Astrocyte of the spinal cord (primary cell): ENCODE results near the gene SEC14L2.

Experiments
- DNase-seq: peaks from one replicate; pipeline ENCODE4 v3.0.0; 2011; ENCODE audit warnings: low read depth, low spot score
- H3K4me3 ChIP-seq: 2 replicates; pipeline ENCODE4 v1.5.1; 2011; ENCODE audit warnings: low read depth, mild to moderate bottlenecking, low read length, moderate library complexity
- CTCF ChIP-seq: IDR thresholded peaks from 2 replicates; pipeline ENCODE4 v1.5.1; 2012; ENCODE audit warnings: low read depth, mild to moderate bottlenecking, low read length, inconsistent platforms
- in situ Hi-C: cut with HindIII; loops from 2 replicates; pipeline ENCODE4 v1.10.0; 2017; ENCODE audit warnings: low sequenced_read_pairs

Gene SEC14L2

GRCh38 chr22:30373331-30374325, 23.2 kb upstream of the SEC14L2 start:
- H3K4me3 ChIP-seq = no peak overlapping the region
- no peak for DNase-seq
- in situ Hi-C loops = no loop called here
- no peak for TF ChIP-seq CTCF

- no peak for TF ChIP-seq CTCF
- no peak overlapping the region for H3K4me3 ChIP-seq
- in situ Hi-C loops = no loop called here
Observed at GRCh38 chr22:30375312-30375849, 21.4 kb upstream of the SEC14L2 start.

GRCh38 chr22:30380011-30380410, 16.8 kb upstream of the SEC14L2 start:
- no peak overlapping the region for H3K4me3 ChIP-seq
- in situ Hi-C loops = no loop called here
- no peak for TF ChIP-seq CTCF
- DNase-seq = no peak

More at GRCh38 chr22:30375312-30375849, 21.4 kb upstream of the SEC14L2 start:
- no peak for DNase-seq

- H3K4me3 ChIP-seq = no peak overlapping the region
- in situ Hi-C loops = no loop called here
- TF ChIP-seq CTCF = no peak
- no peak for DNase-seq
Observed at GRCh38 chr22:30381264-30381663, 15.6 kb upstream of the SEC14L2 start.

GRCh38 chr22:30382340-30382739, 14.5 kb upstream of the SEC14L2 start:
- DNase-seq = no peak
- in situ Hi-C loops = no loop called here
- no peak overlapping the region for H3K4me3 ChIP-seq
- no peak for TF ChIP-seq CTCF

GRCh38 chr22:30383061-30383460, 13.8 kb upstream of the SEC14L2 start:
- TF ChIP-seq CTCF = no peak
- H3K4me3 ChIP-seq = no peak overlapping the region
- no peak for DNase-seq
- in situ Hi-C loops = no loop called here
